Gastrocnemius medialis (tissue), 4 donors: ENCODE data around the gene NUBPL. TPM values are rescaled to one million over a fixed set of nuclear protein-coding genes. Genes with fewer than 3 reads are reported as not detected.

Experiments used
- ATAC-seq, 2 donors: fragments of 150-250 bp; one replicate each; pipeline ENCODE4 v1.9.1; 2016
- DNase-seq, 2 donors: peaks; one replicate each; pipeline ENCODE4 v3.0.0-alpha.2; 2019
- H3K27ac ChIP-seq, 4 donors: fragments of 200-600 bp; sonication (generic); 1 replicate in 1 of 4; 2 replicates in 3 of 4; pipeline ENCODE4 v1.5.1; 2016 to 2018; ENCODE audit warnings: mild to moderate bottlenecking in 2 of 4, moderate library complexity in 1 of 4
- H3K27me3 ChIP-seq, 3 donors: fragments of 200-600 bp; sonication (generic) in 2 of 3; 1 replicate in 1 of 3; 2 replicates in 2 of 3; pipeline versions ENCODE4 v1.5.1 to v1.6.0; 2016 to 2019; ENCODE audit warnings: mild to moderate bottlenecking in 1 of 3, moderate library complexity in 1 of 3
- H3K36me3 ChIP-seq, 2 donors: fragments of 200-600 bp; sonication (generic) in 1 of 2; one replicate each; pipeline ENCODE4 v1.5.1; 2017 to 2018
- H3K4me1 ChIP-seq, 2 donors: fragments of 200-600 bp; sonication (generic) in 1 of 2; one replicate each; pipeline ENCODE4 v1.5.1; 2016 to 2017; ENCODE audit warnings: mild to moderate bottlenecking in 2 of 2
- H3K4me3 ChIP-seq, 4 donors: fragments of 200-600 bp; sonication (generic) in 3 of 4; 1 replicate in 1 of 4; 2 replicates in 3 of 4; pipeline ENCODE4 v1.5.1; 2016 to 2019; ENCODE audit warnings: mild to moderate bottlenecking in 2 of 4
- H3K9me3 ChIP-seq, 3 donors: fragments of 200-600 bp; sonication (generic) in 2 of 3; 1 replicate in 1 of 3; 2 replicates in 2 of 3; pipeline ENCODE4 v1.5.1; 2016 to 2019
- POLR2A ChIP-seq, 2 donors: fragments of 450-650 bp; IDR thresholded peaks; one replicate each; pipeline ENCODE4 v1.6.1; 2017; ENCODE audit warnings: antibody characterized with exemption in 2 of 2, mild to moderate bottlenecking in 2 of 2, moderate library complexity in 2 of 2
- in situ Hi-C, 4 donors: fragments of 200-750 bp; cut with MboI; loops; one replicate each; pipeline versions ENCODE4 v1.15.0 to v1.8.0; 2017; ENCODE audit warnings: low sequenced_read_pairs in 4 of 4
- intact Hi-C: fragments of 100-400 bp; cut with DNase I; formaldehyde crosslinking; loops from one replicate; pipeline ENCODE4 v1.15.1; 2023; ENCODE audit warnings: low total_unique reads
- total RNA-seq, 4 donors: library from RNA; depleted of rRNA; stranded (reverse); fragments of >200 nt; gene quantifications; one replicate each; pipeline versions ENCODE4 v1.1.0 to v1.2.3, GENCODE V29; 2016
- TF ChIP-seq, protein P1 (sequence below), 5 experiments: fragments of 450-650 bp in 3 of 5; fragments of 200-600 bp in 2 of 5; sonication (generic) in 2 of 5; IDR thresholded peaks in 4 of 5; conservative IDR thresholded peaks in 1 of 5; 1 replicate in 4 of 5; 2 replicates in 1 of 5; pipeline ENCODE4 v1.5.1; 2016 to 2019; ENCODE audit warnings: antibody characterized with exemption in 5 of 5, mild to moderate bottlenecking in 3 of 5, moderate library complexity in 3 of 5

Gene NUBPL
- total RNA-seq, 4 donors from 2014 or later: 4.5 to 12.3 (median 7.7) TPM

DNA sequence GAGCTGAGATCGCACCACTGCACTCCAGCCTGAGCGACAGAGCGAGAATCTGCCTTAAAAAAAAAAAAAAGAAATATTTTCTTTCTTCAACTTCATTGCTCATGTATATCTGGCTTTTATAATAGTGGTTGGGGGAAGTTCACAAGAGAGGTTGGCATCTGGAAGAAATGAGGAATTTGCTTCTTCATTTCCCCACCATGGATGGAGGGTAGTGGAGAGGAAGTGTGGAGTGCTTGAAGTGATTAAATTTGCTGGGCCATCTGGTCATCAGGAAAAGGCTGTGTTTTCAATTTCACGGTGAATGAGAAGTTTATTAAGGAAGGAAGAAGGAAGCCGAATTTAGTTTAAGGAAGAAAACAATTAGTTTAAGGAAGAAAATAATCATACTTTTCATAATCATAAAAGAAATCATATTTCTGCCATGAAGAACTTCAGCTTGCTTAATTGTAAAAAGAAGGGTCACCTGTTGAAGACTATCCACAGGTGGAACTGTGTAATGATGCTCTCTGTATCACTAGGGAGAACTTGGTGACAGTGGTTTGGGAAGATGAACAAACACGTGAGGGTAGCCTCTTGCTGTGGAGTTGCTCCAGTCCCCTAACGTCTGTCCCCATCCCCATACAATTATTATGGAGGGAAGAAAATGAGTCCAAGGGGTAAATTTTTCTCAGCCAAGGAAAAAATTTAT is 318.6 kb downstream of the NUBPL start:
- Histone ChIP-seq H3K27me3 (no peaks in the 10 kb centered on the region), H3K4me1 (peaks cover 0 to 8% of the 10 kb centered on the region in 2 donors), H3K27ac (no peak overlapping the region), H3K4me3 (no peak overlapping the region), H3K36me3 (no peaks in the 10 kb centered on the region), H3K9me3 (no peaks in the 10 kb centered on the region)
- intact Hi-C loops (no loop called here), in situ Hi-C loops (no loop called here)
- ATAC-seq (no peak), DNase-seq (no peak)
- no peak for TF ChIP-seq POLR2A (IDR thresholded peaks at IDR 0.05)
- TF ChIP-seq, protein P1, sequence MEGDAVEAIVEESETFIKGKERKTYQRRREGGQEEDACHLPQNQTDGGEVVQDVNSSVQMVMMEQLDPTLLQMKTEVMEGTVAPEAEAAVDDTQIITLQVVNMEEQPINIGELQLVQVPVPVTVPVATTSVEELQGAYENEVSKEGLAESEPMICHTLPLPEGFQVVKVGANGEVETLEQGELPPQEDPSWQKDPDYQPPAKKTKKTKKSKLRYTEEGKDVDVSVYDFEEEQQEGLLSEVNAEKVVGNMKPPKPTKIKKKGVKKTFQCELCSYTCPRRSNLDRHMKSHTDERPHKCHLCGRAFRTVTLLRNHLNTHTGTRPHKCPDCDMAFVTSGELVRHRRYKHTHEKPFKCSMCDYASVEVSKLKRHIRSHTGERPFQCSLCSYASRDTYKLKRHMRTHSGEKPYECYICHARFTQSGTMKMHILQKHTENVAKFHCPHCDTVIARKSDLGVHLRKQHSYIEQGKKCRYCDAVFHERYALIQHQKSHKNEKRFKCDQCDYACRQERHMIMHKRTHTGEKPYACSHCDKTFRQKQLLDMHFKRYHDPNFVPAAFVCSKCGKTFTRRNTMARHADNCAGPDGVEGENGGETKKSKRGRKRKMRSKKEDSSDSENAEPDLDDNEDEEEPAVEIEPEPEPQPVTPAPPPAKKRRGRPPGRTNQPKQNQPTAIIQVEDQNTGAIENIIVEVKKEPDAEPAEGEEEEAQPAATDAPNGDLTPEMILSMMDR (IDR thresholded peaks at IDR 0.05 in 4 of 5, conservative IDR thresholded peaks at IDR 0.05 in 1 of 5): no peak

DNA sequence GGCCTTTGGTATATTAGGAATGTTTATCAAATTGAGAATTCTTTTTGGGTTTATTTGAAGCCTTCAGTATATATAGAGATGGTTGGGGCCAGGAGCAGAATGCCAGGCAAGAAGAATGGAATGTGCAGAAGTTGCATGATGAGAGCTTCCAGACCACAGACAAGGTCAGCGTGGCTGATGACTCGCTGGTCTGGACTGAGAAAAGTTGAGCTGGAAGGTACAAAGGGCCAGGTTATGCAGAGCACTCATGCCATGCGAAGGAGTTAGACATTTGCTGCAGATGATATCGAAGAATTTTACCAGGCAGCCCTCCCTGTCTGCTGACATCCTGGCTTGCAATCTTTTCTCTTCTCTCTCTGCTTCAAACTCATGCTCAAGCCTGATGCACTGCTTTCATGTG is 319.7 kb downstream of the NUBPL start:
- ATAC-seq (peak in 1 of 2 donors; percentile 35), DNase-seq (no peak)
- H3K4me3 ChIP-seq: no peak overlapping the region
- TF ChIP-seq, protein P1 (IDR thresholded peaks at IDR 0.05 in 4 of 5, conservative IDR thresholded peaks at IDR 0.05 in 1 of 5): no peak
- no peak for TF ChIP-seq POLR2A (IDR thresholded peaks at IDR 0.05)
- intact Hi-C loops (no loop called here), in situ Hi-C loops (no loop called here)
- H3K36me3 ChIP-seq: no peaks in the 10 kb centered on the region
- H3K27me3 ChIP-seq: no peaks in the 10 kb centered on the region
- H3K9me3 ChIP-seq: no peaks in the 10 kb centered on the region
- H3K27ac ChIP-seq: no peak overlapping the region
- H3K4me1 ChIP-seq: peaks cover 0 to 8% of the 10 kb centered on the region in 2 donors

DNA sequence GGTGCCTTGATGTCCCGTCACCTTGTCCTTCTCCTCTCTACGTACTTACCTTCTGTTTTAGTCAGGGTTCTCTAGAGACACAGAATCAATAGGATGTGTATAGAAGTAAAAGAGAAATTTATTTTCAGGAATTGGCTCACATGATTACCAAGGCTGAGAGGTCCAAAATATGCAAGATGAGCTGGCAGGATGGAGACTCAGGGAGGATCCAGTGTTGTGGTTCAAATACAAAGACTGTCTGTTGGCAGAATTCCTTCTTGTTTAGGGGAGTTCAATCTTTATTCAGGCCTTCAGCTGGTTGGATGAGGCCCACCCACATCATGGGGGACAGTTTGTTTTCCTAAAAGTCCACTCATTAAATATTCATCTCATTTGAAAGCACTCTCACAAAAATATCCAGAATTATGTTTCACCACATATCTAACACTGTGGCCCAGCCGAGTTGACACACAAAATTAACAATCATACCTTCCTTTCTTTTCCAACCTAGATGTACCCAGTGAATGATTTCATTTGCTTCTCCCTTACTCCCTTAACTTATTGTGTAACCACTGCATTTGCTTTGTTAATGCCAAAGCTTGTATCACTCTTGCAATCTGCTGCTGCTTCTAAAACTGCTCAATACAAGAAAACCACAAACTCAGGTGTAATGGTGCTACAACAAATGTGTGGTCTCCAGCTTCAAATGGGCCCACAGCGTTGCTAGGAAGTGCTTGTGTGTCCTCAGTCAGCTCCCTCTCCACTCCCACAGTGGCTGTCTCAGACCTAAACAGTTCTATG is 320.5 kb downstream of the NUBPL start:
- TF ChIP-seq POLR2A (IDR thresholded peaks at IDR 0.05): no peak
- TF ChIP-seq, protein P1 (IDR thresholded peaks at IDR 0.05 in 4 of 5, conservative IDR thresholded peaks at IDR 0.05 in 1 of 5): no peak
- no peak overlapping the region for H3K4me3 ChIP-seq
- in situ Hi-C loops: no loop called here
- H3K27me3 ChIP-seq: no peaks in the 10 kb centered on the region
- H3K36me3 ChIP-seq: no peaks in the 10 kb centered on the region
- no peaks in the 10 kb centered on the region for H3K9me3 ChIP-seq
- no peak overlapping the region for H3K27ac ChIP-seq
- ATAC-seq (no peak), DNase-seq (no peak)
- peaks cover 0 to 8% of the 10 kb centered on the region in 2 donors for H3K4me1 ChIP-seq
- intact Hi-C loops: no loop called here

DNA sequence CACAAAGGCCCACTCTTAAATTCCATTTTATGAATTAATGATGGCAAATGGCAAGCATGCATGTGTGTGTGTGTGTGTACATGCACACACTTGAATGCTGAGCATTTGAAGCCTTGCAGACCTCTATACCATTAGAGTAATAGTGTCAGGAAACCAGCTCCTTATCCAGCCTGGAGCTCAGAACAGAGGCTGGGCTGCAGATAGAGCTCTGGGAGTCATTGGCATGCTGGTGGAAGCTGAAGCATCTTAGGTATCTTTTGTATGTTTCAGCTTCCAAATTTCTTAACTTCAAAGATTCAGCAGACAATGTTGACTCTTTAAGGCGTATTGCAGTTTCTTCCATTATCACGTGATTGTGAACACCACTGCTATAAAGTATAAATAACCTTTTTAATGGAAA is 323.0 kb downstream of the NUBPL start:
- Histone ChIP-seq H3K9me3 (no peaks in the 10 kb centered on the region), H3K27ac (no peak overlapping the region), H3K27me3 (no peaks in the 10 kb centered on the region), H3K4me1 (no peaks in the 10 kb centered on the region), H3K36me3 (no peaks in the 10 kb centered on the region), H3K4me3 (no peak overlapping the region)
- in situ Hi-C loops (no loop called here), intact Hi-C loops (no loop called here)
- ATAC-seq (no peak), DNase-seq (no peak)
- no peak for TF ChIP-seq POLR2A (IDR thresholded peaks at IDR 0.05)
- TF ChIP-seq, protein P1 (IDR thresholded peaks at IDR 0.05 in 4 of 5, conservative IDR thresholded peaks at IDR 0.05 in 1 of 5): no peak
